ENCODE results near the gene OSBPL8.

The OSBPL8 gene

GRCh38 chr12:76556368-76556767 lies 3.2 kb downstream of the OSBPL8 start:
- DNase-seq (ENCODE audit: low read depth in 3 of 3) = no peak

GRCh38 chr12:76555797-76556196 lies 3.8 kb downstream of the OSBPL8 start:
- DNase-seq (ENCODE audit: low read depth in 3 of 3) = no peak

GRCh38 chr12:76555231-76555767 lies 4.3 kb downstream of the OSBPL8 start:
- no peak for DNase-seq (ENCODE audit: low read depth in 3 of 3)

- no peak for DNase-seq (ENCODE audit: low read depth in 3 of 3)
These were observed 5.0 kb downstream of the OSBPL8 start for GRCh38 chr12:76554405-76555230.

- no peak for DNase-seq (ENCODE audit: low read depth in 3 of 3)
These were observed 7.1 kb downstream of the OSBPL8 start for GRCh38 chr12:76552343-76552938.

GRCh38 chr12:76551482-76551888 lies 8.1 kb downstream of the OSBPL8 start:
- no peak for DNase-seq (ENCODE audit: low read depth in 3 of 3)

- no peak for DNase-seq (ENCODE audit: low read depth in 3 of 3)
These were observed 10.4 kb downstream of the OSBPL8 start for GRCh38 chr12:76549131-76549530.

GRCh38 chr12:76548222-76548837 lies 11.2 kb downstream of the OSBPL8 start:
- no peak for DNase-seq (ENCODE audit: low read depth in 3 of 3)

GRCh38 chr12:76547526-76547925 lies 12.0 kb downstream of the OSBPL8 start:
- DNase-seq (ENCODE audit: low read depth in 3 of 3) = no peak

- no peak for DNase-seq (ENCODE audit: low read depth in 3 of 3)
These were observed 12.7 kb downstream of the OSBPL8 start for GRCh38 chr12:76546889-76547288.

- no peak for DNase-seq (ENCODE audit: low read depth in 3 of 3)
These were observed 14.1 kb downstream of the OSBPL8 start for GRCh38 chr12:76545486-76545885.

GRCh38 chr12:76544601-76545261 lies 14.8 kb downstream of the OSBPL8 start:
- DNase-seq (ENCODE audit: low read depth in 3 of 3) = no peak

- no peak for DNase-seq (ENCODE audit: low read depth in 3 of 3)
These were observed 15.7 kb downstream of the OSBPL8 start for GRCh38 chr12:76543813-76544347.

GRCh38 chr12:76542908-76543307 lies 16.7 kb downstream of the OSBPL8 start:
- DNase-seq (ENCODE audit: low read depth in 3 of 3) = no peak

- no peak for DNase-seq (ENCODE audit: low read depth in 3 of 3)
These were observed 19.8 kb downstream of the OSBPL8 start for GRCh38 chr12:76539727-76540126.

- no peak for DNase-seq (ENCODE audit: low read depth in 3 of 3)
These were observed 21.6 kb downstream of the OSBPL8 start for GRCh38 chr12:76537923-76538322.

GRCh38 chr12:76536546-76536945 lies 23.0 kb downstream of the OSBPL8 start:
- DNase-seq (ENCODE audit: low read depth in 3 of 3) = no peak

GRCh38 chr12:76535170-76535569 lies 24.4 kb downstream of the OSBPL8 start:
- DNase-seq (ENCODE audit: low read depth in 3 of 3) = no peak

GRCh38 chr12:76533331-76533730 lies 26.2 kb downstream of the OSBPL8 start:
- DNase-seq (ENCODE audit: low read depth in 3 of 3) = no peak

GRCh38 chr12:76532520-76532919 lies 27.1 kb downstream of the OSBPL8 start:
- DNase-seq (ENCODE audit: low read depth in 3 of 3) = no peak

GRCh38 chr12:76531056-76531455 lies 28.5 kb downstream of the OSBPL8 start:
- no peak for DNase-seq (ENCODE audit: low read depth in 3 of 3)

- DNase-seq (ENCODE audit: low read depth in 3 of 3) = no peak
These were observed 29.1 kb downstream of the OSBPL8 start for GRCh38 chr12:76530516-76530915.

Data from stimulated activated CD4-positive, alpha-beta T cell treated with anti-CD3 and anti-CD28 coated beads, TNF-alpha, amount 100 ng/mL, for 24 hours (primary cell).